Measurements from ENCODE around the gene MCF2L.

MCF2L gene

DNA sequence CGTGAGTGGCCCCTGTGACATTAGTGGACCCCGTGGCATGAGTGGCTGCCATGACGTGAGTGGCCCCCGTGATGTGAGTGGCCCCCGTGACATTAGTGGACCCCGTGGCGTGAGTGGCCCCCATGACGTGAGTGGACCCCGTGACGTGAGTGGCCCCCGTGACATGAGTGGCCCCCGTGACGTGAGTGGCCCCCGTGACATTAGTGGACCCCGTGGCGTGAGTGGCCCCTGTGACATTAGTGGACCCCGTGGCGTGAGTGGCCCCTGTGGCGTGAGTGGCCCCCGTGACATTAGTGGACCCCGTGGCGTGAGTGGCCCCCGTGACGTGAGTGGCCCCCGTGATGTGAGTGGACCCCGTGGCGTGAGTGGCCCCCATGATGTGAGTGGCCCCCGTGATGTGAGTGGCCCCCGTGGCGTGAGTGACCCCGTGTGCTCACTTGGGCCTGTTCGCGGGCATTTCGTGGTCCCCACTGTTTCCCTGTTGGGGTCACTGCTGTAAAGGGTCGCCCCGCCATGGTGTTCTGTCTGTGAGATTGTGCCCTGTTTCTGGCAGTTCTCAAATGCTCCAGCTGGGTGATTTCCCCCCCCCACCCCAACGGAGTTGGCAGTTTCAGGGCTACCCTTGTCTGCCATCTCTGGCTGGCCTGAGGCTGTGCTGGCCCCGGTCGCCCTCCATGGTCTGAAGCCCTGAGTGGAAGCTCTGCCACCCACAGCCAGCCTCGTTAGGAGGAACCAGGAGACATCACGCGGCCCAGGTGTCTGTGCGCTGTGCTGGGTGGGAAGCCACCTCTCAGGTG lies 64.2 kb downstream of the MCF2L start:
- no peak for DNase-seq

DNA sequence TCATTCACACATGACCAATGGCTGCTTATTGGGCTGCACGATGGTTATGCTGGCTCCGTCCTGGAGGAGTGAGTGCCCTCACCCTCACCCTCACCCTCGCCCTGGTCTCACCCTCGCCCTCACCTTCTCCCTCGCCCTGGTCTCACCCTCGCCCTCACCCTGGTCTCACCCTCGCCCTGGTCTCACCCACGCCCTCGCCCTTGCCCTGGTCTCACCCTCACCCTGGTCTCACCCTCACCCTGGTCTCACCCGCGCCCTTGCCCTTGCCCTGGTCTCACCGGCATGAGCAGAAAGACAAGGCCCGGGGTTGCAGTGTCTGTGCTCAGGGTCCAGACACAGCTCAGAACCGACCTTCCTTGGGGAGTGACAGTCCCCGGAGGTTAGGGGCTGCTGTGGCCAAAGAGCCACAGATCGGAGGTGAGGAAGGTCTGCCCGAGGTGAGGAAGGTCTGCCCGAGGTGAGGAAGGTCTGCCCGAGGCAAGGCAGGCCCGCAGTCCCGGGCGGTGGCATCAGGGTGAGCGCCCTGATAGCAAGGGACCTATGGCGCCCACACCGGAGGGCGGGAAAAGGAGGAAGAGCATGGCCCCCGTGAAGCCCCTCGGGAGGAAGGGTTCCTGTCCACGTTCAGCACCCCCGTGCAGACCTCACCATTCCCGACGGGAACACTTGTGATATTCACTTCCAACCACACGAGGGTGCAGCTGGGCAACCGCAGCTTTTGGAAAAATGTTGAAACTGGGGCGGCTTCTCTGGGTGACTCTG lies 65.6 kb downstream of the MCF2L start:
- DNase-seq = no peak

DNA sequence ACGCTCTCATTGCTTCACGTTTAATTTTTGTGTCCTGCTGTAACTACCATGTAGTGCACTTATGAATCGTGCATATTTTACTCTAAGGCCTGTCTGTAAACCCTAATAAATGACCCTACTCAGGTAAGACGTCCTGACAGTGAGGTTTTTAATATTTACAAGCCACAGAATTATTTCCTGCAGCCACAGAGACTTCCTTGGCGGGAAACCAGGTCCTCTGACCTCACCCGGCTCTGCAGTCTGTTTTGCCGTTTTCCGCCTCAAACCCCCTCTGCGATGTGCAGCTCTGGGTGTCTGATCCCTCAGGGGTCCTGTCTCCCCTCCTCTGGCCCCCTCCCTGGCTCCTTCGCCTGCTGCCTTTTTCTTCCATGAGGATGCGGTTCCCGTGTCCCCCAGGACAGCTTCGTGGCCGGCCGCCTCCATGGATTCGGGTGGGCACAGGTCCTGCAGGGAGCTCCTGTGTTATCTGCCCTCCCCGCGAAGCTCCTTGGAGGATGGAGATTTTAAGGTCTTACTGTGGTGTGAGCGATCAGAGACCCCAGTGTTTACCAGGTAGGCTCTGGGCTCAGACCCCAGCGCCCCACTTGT lies 66.3 kb downstream of the MCF2L start:
- no peak for DNase-seq

DNA sequence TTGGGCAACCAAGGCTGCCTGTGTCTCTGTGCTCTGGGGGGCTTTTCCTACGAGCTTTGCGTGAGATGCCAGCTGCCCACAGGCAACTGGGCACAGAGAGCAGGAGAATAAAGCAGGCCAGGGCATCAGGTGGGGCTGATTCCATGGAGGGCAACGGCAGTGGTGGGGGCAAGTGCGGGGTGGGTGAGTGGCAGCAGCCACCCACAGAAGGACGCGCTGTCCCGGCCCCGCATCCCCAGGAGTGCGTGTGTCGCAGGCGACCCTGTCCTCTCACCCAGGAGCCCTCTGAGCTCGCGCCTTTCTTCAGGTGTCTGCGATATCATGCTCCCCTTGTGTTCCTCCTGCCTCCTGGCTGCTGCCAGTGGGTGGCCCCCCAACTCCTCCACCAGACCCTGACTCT lies 67.4 kb downstream of the MCF2L start:
- DNase-seq = no peak

DNA sequence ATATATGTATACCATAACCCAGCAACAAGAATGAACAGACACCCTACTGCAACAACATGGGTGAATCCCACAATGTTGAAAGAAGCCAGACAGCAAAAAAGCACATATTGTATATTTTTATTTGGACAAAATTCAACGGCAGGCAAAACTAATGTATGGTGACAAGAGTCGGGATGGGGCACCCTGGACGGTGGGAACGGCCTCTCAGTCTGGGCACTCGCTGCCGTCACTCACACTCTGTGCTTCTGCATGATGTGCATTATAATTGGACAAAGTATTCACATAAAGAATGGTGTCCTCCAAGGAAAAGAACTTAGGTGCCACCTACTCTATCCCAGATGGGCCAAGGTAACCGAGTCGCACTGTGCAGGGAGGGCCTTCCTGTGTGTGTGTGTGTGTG lies 71.0 kb downstream of the MCF2L start:
- DNase-seq = no peak

DNA sequence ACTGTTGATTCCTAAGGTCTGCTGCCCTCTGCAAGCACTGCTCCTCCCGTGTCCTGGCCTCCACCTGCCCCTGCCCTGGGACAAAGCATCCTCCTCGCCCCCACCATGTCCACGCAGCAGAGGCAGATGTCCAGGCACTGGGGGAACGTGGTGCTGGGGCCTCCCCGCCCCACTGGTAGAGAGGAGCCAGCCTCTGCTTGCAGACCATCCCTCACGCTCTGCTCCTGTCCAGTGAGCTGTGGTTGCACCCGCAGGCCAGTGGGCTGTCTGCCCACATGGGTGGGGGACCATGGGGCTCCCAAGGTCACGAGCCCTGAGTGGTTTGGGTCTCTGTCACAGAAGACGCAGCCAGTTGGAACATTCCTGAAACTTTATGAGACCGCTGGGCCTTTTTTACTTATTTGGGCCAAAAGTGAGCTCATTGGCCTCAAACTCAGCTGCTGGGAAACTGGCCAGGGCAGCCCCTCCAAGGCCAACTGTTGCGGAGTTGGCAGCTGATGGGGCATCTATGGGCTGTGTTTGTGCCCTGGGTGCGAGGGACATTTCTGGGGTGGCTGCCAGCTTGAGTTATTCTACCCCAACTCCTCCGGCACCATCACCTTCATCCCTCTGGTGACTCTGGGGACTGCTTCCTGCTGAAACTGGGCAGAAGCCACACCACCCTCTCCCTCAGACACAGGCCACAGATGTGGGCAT lies 71.7 kb downstream of the MCF2L start:
- DNase-seq = no peak

DNA sequence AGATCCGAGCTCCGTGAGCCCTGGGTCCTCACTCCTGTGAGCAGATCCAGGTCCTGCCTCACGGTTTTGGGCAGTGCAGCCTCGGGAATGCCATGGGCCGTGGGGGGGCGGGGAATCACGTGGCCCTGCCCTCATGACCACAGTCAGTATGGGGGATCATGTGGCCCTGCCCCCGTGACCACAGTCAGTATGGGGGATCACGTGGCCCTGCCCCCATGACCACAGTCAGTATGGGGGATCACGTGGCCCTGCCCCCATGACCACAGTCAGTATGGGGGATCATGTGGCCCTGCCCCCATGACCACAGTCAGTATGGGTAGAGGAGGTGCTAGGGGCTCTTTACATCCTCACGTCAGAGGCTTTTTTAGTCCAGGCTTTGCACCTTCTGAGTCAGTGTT lies 72.3 kb downstream of the MCF2L start:
- no peak for DNase-seq

DNA sequence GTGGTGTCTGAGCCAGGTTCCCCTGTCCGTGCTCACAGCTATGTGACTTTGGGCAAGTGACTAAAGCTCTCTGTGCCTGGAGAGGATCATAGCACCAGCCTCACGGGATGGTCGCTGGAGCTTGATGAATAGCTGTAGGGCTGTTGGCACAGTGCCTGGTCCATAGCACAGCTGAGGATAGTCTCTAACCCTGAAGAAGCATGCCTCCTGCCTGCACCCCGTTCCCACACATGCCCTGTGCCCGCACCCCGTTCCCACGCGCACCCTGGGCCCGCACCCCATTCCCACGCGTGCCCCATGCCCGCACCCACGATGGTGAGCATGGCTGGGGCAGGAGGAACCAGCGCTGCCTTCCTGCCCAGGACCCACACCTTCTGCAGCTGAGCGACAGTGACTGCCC lies 72.9 kb downstream of the MCF2L start:
- no peak for DNase-seq

DNA sequence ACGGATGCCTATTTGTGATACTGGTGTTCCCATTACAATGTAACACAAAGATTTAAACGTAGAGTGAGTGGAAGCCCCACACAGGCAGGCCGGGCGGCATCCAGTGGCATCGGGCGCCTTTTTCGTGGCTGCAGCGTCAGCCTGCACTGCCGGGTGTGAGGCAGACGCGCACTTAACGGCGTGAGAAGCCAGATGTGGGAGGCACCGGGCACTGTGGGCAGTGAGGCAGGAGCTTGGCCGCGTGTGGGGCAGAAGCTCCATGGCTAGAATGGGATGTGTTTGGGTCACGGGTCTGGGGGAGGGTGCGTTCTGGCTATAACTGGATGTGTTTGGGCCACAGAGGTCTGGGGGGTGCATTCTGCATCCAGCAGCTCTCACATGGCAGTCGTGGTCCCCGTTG lies 73.4 kb downstream of the MCF2L start:
- DNase-seq = no peak

DNA sequence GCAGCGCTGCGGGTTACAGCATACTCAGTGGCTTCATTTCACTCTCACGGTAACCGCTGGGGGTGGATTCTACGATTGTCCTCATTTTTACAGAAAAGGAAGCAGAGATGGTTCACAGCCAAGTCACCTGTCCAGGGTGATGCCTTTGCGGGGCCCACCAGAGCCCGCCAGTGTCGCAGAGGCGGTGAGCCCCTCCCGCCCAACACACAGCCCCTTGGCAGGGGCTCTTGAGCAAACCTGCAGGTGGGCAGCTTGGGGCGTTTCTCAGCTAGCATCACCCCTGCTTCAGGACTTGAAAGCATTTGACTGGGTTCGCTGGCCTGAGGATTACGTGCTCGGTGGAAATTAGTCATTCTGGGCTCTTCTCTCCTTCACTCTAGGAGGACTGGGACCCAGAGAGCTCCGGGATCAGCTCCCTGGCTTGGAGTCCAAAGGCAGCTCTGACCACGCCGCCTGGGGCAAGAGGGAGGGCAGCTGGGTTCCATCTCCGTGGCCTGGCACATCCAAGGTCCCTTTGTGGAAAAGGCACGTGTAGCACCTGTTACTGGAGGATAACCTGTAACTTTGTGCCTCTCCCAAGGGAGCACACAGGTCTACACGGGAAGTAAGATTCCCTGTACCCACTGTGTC lies 74.1 kb downstream of the MCF2L start:
- DNase-seq = no peak

DNA sequence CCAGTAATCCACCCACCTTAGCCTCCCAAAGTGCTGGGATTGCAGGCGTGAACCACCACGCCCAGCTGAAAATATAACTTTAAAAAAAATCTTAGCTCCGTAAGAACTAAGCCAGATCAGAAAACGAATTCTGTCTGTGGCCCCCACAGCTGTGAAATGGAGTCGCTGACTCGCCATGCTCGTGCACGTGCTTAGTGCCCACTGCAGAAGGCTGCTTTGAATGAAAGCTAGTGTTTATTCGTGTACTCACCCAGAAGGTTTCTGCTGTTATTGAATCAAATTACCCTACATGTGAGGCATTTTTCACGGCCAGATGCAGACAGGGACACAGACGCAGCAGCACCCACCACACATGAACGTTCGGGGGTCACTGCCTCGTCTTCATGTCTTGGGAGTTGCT lies 74.9 kb downstream of the MCF2L start:
- no peak for DNase-seq

DNA sequence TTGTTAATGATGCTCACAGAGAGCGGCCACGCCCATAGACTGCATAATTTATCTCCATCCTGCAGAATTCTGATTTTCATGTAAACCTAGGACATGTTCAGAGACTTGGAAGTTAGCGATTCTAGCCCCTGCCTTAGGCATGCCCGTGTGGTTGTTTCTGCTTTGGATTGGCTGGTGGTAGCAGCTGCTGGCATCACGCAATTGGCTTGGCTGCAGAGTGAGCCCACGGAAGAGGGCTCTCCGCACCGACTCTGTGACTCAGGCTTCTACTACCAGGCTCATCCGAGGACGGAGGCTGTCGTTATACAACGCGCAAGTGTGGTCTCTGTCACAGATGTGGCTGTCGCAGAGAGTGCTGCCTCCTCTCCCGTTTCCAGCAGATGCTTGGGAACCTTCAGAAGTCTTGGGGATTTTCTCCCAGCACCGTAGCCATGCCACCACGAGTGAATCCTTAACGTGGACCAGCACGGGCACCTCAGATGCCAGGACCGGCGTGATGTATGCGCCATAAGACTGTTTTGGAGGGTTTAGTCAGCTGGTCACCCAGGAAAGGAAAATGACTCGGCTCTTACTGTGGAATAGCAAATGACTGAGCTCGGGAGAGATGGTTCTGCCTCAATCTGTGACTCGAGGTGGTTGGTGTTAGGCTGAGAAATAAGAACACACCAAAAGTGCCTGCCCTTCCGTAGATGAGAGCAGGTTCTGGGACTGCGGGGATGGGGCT lies 75.5 kb downstream of the MCF2L start:
- DNase-seq = no peak

DNA sequence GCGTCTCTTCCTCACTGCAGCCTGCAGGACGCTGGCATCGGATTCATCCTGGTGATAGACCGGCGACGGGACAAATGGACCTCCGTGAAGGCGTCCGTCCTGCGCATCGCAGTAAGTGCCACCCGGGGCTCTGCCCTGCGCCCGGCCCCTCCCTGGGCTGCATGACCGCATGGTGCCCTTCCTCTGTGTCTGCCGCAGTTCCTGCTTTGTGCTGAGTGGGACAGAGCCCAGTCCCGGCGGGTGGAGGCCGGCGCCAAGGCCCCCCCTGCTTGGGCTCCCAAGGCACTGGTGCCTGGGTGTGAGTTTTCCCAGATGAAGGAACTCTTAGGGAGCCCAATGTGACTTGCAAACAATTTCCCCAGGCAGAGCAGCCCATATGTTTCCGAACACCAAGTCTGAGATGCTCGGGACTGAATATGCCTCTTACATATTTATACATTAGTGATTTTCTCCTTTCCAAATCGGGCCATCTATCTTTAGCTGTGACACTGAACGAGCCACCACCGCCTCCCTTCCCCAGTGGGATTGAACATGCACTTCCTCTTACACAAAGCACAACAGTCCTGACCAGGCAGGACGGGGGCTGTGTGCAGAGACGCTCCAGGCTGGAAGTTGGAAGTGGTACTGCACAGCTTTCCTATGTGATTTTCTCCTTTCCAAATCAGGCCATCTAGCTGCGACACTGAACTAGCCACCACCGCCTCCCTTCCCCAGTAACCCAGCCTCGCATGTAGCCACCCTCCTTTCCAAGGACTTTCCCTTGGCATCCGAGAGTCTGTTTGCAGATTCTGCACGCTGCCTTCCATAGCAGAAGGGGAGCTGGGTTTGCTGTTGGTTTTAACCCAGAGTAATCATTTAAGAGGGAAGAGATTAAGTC lies 76.5 kb downstream of the MCF2L start:
- DNase-seq = no peak

DNA sequence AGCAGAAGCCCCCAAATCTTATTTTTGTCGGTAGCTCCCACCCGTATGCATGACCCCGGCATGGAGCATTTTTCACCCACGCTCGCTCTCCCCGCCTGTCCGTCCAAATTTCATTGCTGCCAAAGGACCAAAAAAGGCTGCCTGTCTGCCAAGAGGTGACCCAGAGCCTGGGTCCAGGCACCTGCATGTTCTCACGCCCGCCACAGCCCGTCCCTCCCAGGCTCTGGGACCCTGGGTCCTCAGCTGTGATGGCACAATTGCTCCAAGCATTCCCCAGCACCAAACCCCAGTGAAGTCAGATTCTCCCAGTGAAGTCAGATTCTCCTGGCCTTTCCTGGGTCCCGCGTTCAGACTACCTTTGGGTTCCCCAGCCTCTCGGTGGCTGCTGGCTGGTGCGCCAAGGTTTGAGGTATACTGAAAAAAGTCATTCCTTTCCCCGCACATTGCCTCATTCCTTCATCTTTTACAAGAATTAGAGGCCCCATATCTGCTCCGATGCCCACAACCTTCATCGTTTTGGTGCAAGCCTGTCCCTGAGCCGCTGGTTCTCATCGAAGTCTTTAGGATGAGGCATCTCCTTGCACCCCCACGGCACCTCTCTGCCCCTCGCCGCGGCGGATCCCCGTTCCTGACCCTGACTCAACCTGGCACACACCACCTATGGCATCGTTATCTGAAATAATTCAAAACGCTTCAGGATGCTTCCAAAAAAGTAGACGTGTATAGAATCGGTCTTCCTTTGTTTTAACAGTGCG lies 77.3 kb downstream of the MCF2L start:
- no peak for DNase-seq

DNA sequence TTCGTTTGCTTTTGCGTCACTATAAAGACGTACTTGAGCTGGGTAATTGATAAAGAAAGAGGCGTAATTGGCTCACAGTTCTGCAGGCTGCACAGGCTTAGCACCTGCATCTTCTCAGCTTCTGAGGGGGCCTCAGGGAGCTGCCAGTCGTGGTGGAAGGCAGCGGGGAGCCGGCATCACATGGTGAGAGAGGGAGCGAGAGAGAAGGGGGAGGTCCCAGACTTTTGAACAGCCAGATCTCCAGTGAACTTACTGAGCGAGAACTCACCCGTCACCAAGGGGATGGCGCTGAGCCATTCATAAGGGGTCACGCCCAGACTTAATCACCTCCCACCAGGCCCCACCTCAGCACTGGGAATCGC lies 77.8 kb downstream of the MCF2L start:
- DNase-seq = no peak

DNA sequence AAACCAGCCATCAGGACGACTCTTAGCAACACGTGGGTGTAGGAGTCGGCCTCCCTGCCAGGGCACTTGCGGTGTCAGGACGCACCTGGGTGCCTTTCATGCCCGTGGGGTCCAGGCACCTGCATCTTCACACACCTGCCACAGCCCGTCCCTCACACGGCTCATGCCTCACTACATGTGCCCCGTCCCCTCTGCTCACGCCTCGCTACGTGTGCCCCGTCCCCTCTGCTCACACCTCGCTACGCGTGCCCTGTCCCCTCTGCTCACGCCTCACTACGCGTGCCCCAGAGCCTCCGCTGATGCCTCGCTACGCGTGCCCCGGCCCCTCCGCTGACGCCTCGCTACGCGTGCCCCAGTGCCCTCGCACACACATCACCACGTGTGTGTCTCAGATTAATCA lies 78.6 kb downstream of the MCF2L start:
- DNase-seq = no peak

DNA sequence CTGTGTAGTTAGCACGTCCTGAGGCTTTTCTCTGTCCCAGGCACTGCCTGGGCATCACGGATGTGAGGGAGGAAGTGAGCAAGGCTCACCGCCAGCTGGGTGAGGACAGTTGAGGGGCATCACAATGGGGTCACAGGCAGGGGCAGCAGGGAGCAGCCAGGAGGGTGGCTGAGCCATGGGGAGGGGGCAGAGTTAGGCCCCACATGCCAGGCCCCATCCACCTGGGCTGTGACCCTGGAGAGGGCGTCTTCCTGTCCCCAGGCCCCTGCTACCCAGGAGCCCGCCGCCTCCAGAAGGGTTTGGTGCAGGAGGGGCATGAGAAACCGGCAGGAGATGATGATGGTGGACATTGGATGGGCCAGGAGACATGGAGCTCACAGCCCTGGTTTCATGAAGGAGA lies 79.8 kb downstream of the MCF2L start:
- DNase-seq = no peak

DNA sequence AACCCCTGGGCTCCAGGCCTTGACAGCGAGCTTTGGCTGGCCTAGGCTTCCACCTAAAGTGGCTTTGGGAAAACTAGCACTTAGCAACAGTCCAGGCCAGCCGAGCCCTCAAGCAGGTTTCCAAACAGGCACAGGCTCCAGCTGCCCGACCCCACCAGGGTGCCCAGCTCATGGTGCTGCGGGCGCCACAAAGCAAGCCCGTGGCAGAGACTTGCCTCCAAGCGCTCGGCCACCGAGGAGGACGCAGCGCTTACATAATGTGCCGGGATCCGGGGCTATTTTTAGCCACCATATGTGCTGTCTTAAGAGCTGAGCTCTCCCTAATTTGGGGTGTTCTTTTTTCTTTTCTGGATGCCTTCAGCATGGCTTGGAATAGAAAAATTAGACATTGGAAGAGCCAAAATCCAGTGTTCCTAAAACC lies 80.5 kb downstream of the MCF2L start:
- DNase-seq = no peak

DNA sequence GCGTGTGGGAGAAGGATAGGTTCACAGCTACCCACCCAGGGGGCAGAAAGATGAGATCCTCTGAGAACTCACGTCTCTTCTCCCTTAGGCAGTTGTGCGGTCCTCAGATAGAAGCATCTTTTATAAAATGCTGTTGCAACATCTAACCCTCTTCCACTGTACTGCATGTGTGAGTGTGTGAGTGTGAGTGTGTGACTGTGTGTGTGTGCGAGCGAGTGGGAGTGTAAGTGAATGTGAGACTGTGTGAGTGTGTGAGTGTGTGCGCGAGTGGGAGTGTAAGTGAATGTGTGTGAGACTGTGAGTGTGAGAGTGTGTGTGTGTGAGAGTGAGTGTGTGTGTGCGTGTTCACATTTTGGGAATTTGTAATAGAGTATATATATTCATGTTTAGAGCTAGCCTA lies 81.0 kb downstream of the MCF2L start:
- no peak for DNase-seq

DNA sequence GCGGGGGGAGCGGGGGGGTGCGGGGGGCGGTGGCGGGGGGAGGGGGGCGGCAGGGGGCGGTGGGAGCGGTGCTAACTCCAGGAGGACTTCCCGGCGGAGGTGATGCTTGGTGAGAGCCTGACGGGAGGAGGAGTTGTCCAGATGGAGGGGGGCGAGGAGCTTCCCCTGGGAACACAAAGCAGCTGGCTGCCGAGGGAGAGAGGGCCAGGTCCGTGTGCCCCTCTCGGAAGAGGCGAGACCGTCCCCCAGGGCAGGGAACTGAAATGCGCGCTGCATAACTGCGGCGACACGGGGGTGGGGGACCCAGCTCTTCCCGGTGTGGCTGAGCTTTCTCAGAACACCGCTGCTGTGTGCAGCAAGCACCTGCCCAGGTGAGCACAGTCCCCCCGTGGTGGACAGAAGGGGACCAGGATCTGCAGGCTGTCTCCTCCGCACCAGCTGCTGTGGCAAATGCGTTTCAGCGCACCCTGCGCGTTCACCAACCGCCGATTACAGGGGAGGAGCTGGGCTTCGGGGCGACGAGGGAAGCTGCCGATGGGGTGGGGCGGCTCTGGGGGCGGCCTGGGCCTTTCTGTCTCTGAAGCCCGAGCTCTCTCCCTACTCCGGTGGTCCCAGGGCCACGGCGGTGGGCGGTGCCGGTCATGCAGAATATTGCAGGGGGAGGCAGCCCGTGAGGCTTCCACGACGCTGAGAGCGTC lies 81.9 kb downstream of the MCF2L start:
- no peak for DNase-seq
